B cell (primary cell): Measurements from ENCODE around the gene ELMO1.

Experiments
- CTCF ChIP-seq: fragments of 200-600 bp; IDR thresholded peaks from one replicate; pipeline ENCODE4 v1.8.0; 2022; ENCODE audit warnings: antibody characterized with exemption, mild to moderate bottlenecking
- EZH2 ChIP-seq: IDR thresholded peaks from 2 replicates; pipeline ENCODE4 v1.6.1; 2012; ENCODE audit warnings: borderline replicate concordance, low read depth, mild to moderate bottlenecking, moderate library complexity, low read length; ENCODE audit not compliant: insufficient read depth, poor library complexity, severe bottlenecking

- TF ChIP-seq CTCF (peak; percentile 9), EZH2 (no peak)
Observed at GRCh38 chr7:37097276-37097675, 351.4 kb downstream of the ELMO1 start.
